HPDE6-E6E7 (cell line): ENCODE data around the gene COX8A.

Experiments used
- DNase-seq: peaks from one replicate; pipeline ENCODE4 v3.0.0; 2011; ENCODE audit warnings: missing footprints; ENCODE audit errors: extremely low spot score

The COX8A gene

DNA sequence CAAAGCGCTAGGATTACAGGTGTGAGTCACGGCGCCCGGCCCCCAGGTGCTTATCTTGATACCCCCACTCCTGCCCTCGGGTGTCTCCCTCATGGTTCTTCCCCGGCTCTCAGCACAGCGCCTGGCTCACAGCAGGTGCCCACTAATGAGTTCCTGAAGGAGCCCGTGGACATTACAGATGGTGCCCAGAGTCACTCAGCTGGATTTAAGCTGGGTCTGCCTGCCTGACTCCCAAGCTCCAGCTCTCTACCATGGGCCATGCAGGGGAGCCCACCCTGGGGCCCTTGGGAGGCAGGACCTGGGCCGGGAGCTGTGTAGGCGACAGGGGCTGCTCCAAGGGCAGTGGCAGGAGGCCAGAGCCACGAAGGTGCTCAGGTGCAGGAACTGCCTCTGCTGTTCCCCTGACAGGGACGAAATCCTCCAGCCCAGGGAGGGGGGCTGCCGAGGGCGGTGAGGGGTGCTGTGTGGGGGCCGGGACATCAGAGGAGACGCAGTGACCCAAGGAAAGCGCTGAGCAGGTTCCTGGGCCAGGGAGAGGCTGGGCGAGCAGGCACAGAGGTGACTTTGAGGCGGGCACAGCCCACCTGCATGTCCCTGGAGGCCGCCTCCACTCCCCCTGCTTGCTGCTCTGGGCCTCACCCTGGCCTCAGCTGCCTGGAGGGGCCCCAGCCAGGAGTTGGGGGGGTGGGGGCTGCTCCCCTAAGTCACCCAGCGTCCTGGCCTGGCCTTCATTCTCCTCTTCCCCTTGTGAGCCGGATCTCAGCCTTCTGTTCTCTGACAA, 46.7 kb downstream of the COX8A start:
- DNase-seq: no peak

DNA sequence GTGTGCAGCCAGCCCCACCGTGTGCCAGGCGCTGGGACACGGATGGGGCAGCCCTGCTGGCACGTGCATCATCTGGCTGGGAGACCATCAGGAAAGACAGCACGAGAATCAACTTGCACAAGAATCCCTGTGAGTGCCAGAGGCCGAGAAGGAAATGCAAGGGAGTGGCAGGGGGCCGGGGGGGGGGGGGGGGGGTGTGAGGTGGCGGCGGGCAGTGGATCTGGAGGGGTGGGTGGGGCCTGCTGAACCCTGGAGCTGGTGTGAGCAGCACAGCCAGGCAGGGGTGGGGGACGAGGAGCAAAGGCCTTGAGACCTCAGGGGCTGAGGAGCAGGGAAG, 47.3 kb downstream of the COX8A start:
- peak; percentile 59 for DNase-seq

- DNase-seq: no peak
Measured at GRCh38 chr11:64022125-64022784, 47.8 kb downstream of the COX8A start.

GRCh38 chr11:64023712-64024710, 49.6 kb downstream of the COX8A start:
- no peak for DNase-seq

DNA sequence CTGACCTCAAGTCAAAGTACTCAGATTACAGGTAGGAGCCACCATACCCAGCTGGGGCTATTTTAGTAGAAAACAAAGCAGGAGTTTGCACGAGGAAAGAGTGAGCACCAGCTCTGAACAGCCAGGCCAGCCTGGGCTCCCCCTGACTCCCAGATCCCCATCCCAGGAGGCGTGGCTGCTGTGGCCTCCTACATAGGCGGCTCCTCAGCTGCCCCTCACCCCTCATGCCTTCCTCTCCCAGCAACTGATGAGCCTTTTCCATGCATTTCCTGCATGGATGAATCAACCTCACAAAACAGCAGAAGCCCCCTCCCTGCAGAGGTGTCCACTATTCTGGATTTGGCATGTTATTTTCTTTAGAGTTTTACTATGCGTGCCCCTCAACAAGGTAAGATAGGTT, 50.8 kb downstream of the COX8A start:
- DNase-seq: no peak
